PC-9 (cell line): Measurements from ENCODE around the gene AUP1.

Source experiments
- CTCF ChIP-seq: fragments of 200-600 bp; sonication (generic); conservative IDR thresholded peaks from 2 replicates; pipeline ENCODE4 v1.6.1; 2017; ENCODE audit warnings: mixed run types, antibody characterized with exemption, mild to moderate bottlenecking, moderate library complexity
- EZH2 ChIP-seq: fragments of 200-600 bp; sonication (generic); IDR thresholded peaks from 2 replicates; pipeline ENCODE4 v1.8.0; 2017; ENCODE audit warnings: antibody characterized with exemption, low read depth

- TF ChIP-seq CTCF, result no peak
- no peak for TF ChIP-seq EZH2
These were observed 43.4 kb downstream of the AUP1 start for GRCh38 chr2:74486141-74486540.
